Measurements from ENCODE around the gene P4HB.

P4HB gene

GRCh38 chr17:81824595-81824994, 35.7 kb downstream of the P4HB start:
- no peak for DNase-seq

- no peak for DNase-seq
These were observed 36.4 kb downstream of the P4HB start for GRCh38 chr17:81823820-81824550.

- DNase-seq = no peak
These were observed 37.1 kb downstream of the P4HB start for GRCh38 chr17:81822996-81823819.

- no peak for DNase-seq
These were observed 38.1 kb downstream of the P4HB start for GRCh38 chr17:81822312-81822637.

GRCh38 chr17:81821603-81822311, 38.6 kb downstream of the P4HB start:
- DNase-seq = peak; percentile 73 to 74

GRCh38 chr17:81821147-81821546, 39.2 kb downstream of the P4HB start:
- no peak for DNase-seq

GRCh38 chr17:81819708-81820107, 40.6 kb downstream of the P4HB start:
- no peak for DNase-seq

- no peak for DNase-seq
These were observed 42.6 kb downstream of the P4HB start for GRCh38 chr17:81817758-81818147.

GRCh38 chr17:81815646-81815986, 44.7 kb downstream of the P4HB start:
- no peak for DNase-seq

GRCh38 chr17:81814748-81815645, 45.3 kb downstream of the P4HB start:
- no peak for DNase-seq

GRCh38 chr17:81813861-81814683, 46.3 kb downstream of the P4HB start:
- DNase-seq = no peak

- DNase-seq = no peak
These were observed 47.0 kb downstream of the P4HB start for GRCh38 chr17:81813371-81813684.

- DNase-seq = no peak
These were observed 47.6 kb downstream of the P4HB start for GRCh38 chr17:81812571-81813370.

GRCh38 chr17:81811705-81812570, 48.4 kb downstream of the P4HB start:
- no peak for DNase-seq

GRCh38 chr17:81810892-81811704, 49.2 kb downstream of the P4HB start:
- no peak for DNase-seq

GRCh38 chr17:81810476-81810875, 49.9 kb downstream of the P4HB start:
- no peak for DNase-seq

- no peak for DNase-seq
These were observed 50.8 kb downstream of the P4HB start for GRCh38 chr17:81809556-81809998.

- DNase-seq = no peak
These were observed 51.4 kb downstream of the P4HB start for GRCh38 chr17:81808778-81809555.

Data from Kasumi-1 (cell line).